ENCODE data around the gene DVL1.
A peak's percentile ranks its signal among the peaks of the same experiment; 100 is the strongest.
"Not testable (repeated sequence)": the region's sequence is repeated elsewhere in the genome, so short reads cannot be mapped to it uniquely, and the experiment has no call there.

DVL1 gene

GRCh38 chr1:1349256-1350012 lies at the start of gene DVL1:
Gene DVL1, minus strand, starts transcription at chr1:1349418. Its CDS starts 353 bp downstream, at chr1:1349065.
- no peak for FAIRE-seq
- peak; percentile 41 for DNase-seq (ENCODE audit: insufficient read length, low spot score)

- FAIRE-seq, result no peak
- no peak for DNase-seq (ENCODE audit: insufficient read length, low spot score)
Observed at GRCh38 chr1:1398677-1399186, 49.5 kb upstream of the DVL1 start.

DNA sequence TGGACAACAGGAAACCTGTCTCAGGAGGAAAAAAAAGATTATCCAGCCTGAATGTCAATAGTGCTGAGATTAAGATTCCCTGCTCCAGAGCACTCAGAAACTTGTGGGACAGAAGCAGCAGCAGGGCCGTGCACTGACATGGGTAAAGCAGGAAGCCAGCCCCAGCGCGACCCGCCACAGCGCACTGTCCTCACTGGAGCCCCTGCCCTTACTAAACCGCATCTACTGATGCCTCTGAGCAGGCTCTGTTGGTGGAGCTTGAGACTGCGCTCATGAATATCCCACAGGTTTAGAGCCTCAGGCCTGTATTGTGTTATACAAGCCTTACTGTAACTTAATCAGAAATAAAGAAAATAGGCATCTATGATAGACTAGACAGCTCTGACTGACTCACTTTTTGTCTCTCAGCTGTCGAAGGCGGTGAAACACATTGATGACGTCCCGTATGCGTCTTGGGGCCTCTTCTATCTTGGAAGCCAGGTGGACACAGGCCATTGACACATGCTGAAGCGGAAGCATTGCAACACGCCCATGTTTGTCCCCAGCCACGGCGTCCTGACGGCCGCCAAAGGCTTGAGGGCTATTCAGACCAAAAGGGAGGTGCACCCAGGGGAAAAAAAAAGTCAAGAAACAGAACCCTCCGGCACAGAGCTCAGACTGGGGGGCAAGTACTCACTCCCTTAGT lies 48.8 kb upstream of the DVL1 start:
- no peak for FAIRE-seq
- no peak for DNase-seq (ENCODE audit: insufficient read length, low spot score)

GRCh38 chr1:1395166-1395565 lies 45.9 kb upstream of the DVL1 start:
- FAIRE-seq (no peak), DNase-seq (ENCODE audit: insufficient read length, low spot score) (no peak)

GRCh38 chr1:1394116-1394515 lies 44.9 kb upstream of the DVL1 start:
- FAIRE-seq, result no peak

GRCh38 chr1:1393428-1393827 lies 44.2 kb upstream of the DVL1 start:
- no peak for DNase-seq (ENCODE audit: insufficient read length, low spot score)
- no peak for FAIRE-seq

More at GRCh38 chr1:1394116-1394515, 44.9 kb upstream of the DVL1 start:
- DNase-seq (ENCODE audit: insufficient read length, low spot score), result no peak

DNA sequence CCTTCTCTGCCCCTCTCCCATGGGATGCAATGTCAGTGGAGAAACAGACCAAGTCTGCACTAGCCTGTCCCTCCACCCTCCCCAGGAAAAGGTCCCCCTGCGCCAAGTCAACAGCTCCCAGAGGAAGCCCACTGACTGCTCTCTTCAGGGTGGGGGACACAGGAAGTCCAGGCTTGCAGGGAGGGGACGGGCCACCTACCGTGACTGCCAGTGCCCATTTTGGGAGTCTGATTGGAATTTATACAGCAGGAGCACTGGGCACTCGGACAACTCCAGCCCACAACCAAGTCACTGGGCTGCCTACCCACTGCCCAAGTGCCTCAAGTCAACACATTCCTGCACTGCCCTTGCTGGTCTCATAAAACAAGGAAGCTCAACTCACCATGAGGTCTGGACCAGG lies 43.8 kb upstream of the DVL1 start:
- FAIRE-seq (no peak), DNase-seq (ENCODE audit: insufficient read length, low spot score) (no peak)

DNA sequence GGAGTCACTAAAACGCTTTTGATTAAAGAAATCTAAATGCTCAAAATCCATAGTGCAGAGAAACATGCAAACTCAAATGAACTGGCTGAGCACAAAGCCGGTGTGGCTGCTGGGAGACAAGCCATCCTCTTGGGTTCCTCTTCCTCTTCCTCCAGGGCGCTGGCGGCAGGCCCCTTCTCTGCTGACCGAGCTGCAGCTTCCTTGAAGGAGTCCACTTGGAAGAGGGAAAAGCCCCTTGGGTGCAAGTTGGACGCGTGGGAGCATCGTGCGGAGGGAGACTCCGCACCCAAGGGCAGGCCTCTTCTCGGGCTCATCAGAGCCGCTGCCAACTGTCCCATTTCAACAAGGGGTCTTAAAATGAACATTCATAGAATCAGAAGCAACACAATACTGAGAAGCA lies 42.0 kb upstream of the DVL1 start:
- no peak for DNase-seq (ENCODE audit: insufficient read length, low spot score)
- no peak for FAIRE-seq

DNA sequence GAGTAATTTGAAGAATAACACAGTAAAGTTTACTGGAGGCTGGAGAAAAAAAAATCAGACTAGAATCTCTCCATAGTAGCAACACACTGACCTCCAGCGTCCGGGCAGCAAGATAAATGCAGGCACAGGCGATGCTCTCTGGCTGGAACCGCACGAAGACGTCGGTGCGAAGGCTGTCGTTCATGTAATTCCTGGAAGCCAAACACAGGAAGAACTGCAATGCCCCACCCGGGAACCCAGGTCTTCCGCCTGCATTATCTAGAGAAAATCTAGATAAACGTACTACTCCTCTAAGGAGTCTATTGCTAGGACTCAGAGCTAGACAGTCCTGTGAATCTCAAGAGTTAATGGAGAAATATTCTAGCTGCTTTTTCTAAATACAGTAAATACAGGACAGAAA lies 41.5 kb upstream of the DVL1 start:
- no peak for DNase-seq (ENCODE audit: insufficient read length, low spot score)
- no peak for FAIRE-seq

GRCh38 chr1:1388078-1388472 lies 38.9 kb upstream of the DVL1 start:
- FAIRE-seq (no peak), DNase-seq (ENCODE audit: insufficient read length, low spot score) (no peak)

GRCh38 chr1:1387098-1388077 lies 38.2 kb upstream of the DVL1 start:
- DNase-seq (ENCODE audit: insufficient read length, low spot score) (no peak), FAIRE-seq (no peak)

GRCh38 chr1:1385931-1386330 lies 36.7 kb upstream of the DVL1 start:
- DNase-seq (ENCODE audit: insufficient read length, low spot score) (no peak), FAIRE-seq (no peak)

GRCh38 chr1:1385339-1385738 lies 36.1 kb upstream of the DVL1 start:
- not testable (repeated sequence) for DNase-seq (ENCODE audit: insufficient read length, low spot score); FAIRE-seq

GRCh38 chr1:1381294-1381693 lies 32.1 kb upstream of the DVL1 start:
- no peak for FAIRE-seq
- no peak for DNase-seq (ENCODE audit: insufficient read length, low spot score)

DNA sequence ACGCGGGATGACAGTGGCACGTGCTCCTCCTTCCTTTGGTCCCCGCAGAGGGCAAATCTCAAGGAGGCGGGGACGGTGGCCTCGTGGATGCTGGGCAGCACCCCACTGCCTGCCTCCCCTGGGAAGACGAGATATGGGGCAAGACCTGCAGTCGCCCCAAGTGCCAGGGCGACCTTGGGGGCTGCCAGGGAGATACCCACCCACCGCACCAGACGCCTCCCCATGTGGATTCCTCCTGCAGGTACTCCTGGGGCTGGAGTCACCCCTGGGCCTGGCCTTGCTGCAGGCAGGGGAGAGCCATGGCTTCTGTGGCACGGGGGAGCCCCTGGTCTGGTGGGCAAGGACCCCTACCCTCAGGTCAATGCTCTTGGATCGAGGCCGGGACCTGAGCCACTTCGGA lies 31.6 kb upstream of the DVL1 start:
- FAIRE-seq (no peak), DNase-seq (ENCODE audit: insufficient read length, low spot score) (no peak)

- FAIRE-seq, result no peak
Observed at GRCh38 chr1:1377540-1378205, 28.5 kb upstream of the DVL1 start.

GRCh38 chr1:1376551-1377226 lies 27.5 kb upstream of the DVL1 start:
- DNase-seq (ENCODE audit: insufficient read length, low spot score) (no peak), FAIRE-seq (no peak)

More at GRCh38 chr1:1377540-1378205, 28.5 kb upstream of the DVL1 start:
- DNase-seq (ENCODE audit: insufficient read length, low spot score), result no peak

DNA sequence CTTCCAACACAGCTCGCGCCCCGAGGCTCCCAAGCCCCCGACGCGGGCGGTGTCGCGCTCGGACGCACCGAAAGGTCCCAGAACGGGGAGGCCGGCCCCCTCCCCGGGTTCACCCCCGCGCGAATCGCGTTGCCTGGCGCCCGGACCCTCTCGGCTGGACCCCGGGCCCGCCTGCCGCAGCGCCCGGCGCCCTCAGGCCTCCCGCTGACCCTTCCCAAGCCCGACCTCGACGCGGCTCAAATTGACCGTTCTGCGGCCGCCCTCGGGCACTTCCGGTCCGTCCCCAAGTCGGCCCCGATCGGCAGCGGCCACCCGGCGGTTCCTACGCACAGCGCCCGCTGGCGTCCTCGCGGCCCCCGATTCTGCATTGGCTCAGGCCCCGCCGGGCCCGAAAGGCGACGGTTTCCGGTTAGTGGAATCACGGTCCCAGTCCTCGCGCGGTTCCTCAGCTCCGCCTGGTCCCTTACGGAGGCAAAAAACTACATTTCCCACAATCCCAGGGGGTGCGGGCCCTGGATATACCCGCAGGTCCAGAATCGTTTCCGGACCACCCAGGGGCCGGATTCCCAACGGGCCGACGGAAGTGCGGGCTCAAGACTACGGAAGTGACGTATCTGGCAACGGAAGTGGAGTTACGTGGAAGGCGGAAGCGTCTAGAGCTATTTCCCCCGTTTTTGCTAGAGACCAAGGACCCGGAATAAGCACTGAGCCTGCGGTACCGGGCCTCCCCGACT lies 25.9 kb upstream of the DVL1 start, which contains the start of gene AURKAIP1:
TSS of gene AURKAIP1 (minus strand) at position 279 of the 734 bp plus-strand sequence. CDS start 451 bp downstream, outside the sequence.
- FAIRE-seq, result peak; percentile 96
- DNase-seq (ENCODE audit: insufficient read length, low spot score), result peak; percentile 96

- FAIRE-seq (no peak), DNase-seq (ENCODE audit: insufficient read length, low spot score) (no peak)
Observed at GRCh38 chr1:1374589-1374928, 25.3 kb upstream of the DVL1 start.
